ENCODE measurements around the gene VNN1. TPM values are rescaled to one million over a fixed set of nuclear protein-coding genes. Genes with fewer than 3 reads are reported as not detected.

Gene VNN1
- total RNA-seq, 1 donor from 2014 or later, result under 0.01 TPM

- no peak overlapping the region for H3K4me3 ChIP-seq (ENCODE audit: low read depth, low read length)
- no peak for DNase-seq (ENCODE audit: low read depth)
- TF ChIP-seq, protein P1, sequence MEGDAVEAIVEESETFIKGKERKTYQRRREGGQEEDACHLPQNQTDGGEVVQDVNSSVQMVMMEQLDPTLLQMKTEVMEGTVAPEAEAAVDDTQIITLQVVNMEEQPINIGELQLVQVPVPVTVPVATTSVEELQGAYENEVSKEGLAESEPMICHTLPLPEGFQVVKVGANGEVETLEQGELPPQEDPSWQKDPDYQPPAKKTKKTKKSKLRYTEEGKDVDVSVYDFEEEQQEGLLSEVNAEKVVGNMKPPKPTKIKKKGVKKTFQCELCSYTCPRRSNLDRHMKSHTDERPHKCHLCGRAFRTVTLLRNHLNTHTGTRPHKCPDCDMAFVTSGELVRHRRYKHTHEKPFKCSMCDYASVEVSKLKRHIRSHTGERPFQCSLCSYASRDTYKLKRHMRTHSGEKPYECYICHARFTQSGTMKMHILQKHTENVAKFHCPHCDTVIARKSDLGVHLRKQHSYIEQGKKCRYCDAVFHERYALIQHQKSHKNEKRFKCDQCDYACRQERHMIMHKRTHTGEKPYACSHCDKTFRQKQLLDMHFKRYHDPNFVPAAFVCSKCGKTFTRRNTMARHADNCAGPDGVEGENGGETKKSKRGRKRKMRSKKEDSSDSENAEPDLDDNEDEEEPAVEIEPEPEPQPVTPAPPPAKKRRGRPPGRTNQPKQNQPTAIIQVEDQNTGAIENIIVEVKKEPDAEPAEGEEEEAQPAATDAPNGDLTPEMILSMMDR (conservative IDR thresholded peaks at IDR 0.05; ENCODE audit: low read depth, low read length), result no peak
These were observed 50.2 kb downstream of the VNN1 start for GRCh38 chr6:132663661-132664060.

DNA sequence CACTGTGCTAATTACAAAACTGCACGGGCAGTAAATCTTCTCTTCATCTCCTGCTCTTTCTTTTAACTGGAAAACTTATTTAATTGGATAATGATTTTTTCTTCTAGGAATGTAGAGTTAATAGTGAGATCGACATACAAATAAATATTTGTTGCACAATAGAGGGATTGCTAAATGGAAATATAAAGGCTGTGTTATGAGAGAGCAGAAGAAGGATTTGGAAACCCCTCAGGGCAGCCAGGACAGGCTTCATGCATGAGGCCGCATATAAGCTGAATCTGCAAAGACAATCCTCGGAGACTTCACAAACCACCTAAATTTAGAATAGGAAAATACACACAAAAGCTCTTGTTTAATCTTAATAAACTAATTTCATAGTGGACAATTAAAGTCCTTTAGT lies 51.9 kb downstream of the VNN1 start:
- TF ChIP-seq, protein P1 (conservative IDR thresholded peaks at IDR 0.05; ENCODE audit: low read depth, low read length), result no peak
- no peak overlapping the region for H3K4me3 ChIP-seq (ENCODE audit: low read depth, low read length)
- no peak for DNase-seq (ENCODE audit: low read depth)

GRCh38 chr6:132659082-132659481 lies 54.8 kb downstream of the VNN1 start, which contains the start of gene TAAR1:
TAAR1 (minus strand) TSS chr6:132659182; CDS start chr6:132646003, 13,179 bp downstream.
- TF ChIP-seq, protein P1 (conservative IDR thresholded peaks at IDR 0.05; ENCODE audit: low read depth, low read length), result no peak
- DNase-seq (ENCODE audit: low read depth), result no peak

GRCh38 chr6:132651062-132651461 lies 62.8 kb downstream of the VNN1 start:
- TF ChIP-seq, protein P1 (conservative IDR thresholded peaks at IDR 0.05; ENCODE audit: low read depth, low read length), result no peak
- H3K4me3 ChIP-seq (ENCODE audit: low read depth, low read length), result no peak overlapping the region
- DNase-seq (ENCODE audit: low read depth), result no peak

More at GRCh38 chr6:132659082-132659481, 54.8 kb downstream of the VNN1 start, which contains the start of gene TAAR1:
- H3K4me3 ChIP-seq (ENCODE audit: low read depth, low read length), result no peak within 1 kb of the TSS

- no peak for DNase-seq (ENCODE audit: low read depth)
- no peak overlapping the region for H3K4me3 ChIP-seq (ENCODE audit: low read depth, low read length)
- TF ChIP-seq, protein P1 (conservative IDR thresholded peaks at IDR 0.05; ENCODE audit: low read depth, low read length), result no peak
These were observed 63.4 kb downstream of the VNN1 start for GRCh38 chr6:132650429-132650828.

GRCh38 chr6:132648828-132649227 lies 65.0 kb downstream of the VNN1 start:
- H3K4me3 ChIP-seq (ENCODE audit: low read depth, low read length), result no peak overlapping the region
- DNase-seq (ENCODE audit: low read depth), result no peak
- TF ChIP-seq, protein P1 (conservative IDR thresholded peaks at IDR 0.05; ENCODE audit: low read depth, low read length), result no peak

- no peak for DNase-seq (ENCODE audit: low read depth)
- H3K4me3 ChIP-seq (ENCODE audit: low read depth, low read length), result no peak overlapping the region
- TF ChIP-seq, protein P1 (conservative IDR thresholded peaks at IDR 0.05; ENCODE audit: low read depth, low read length), result no peak
These were observed 65.5 kb downstream of the VNN1 start for GRCh38 chr6:132648356-132648755.
